IPS-18c (cell line): ENCODE data around the gene MB21D2.

Experiments used
- H3K4me3 ChIP-seq: 2 replicates; pipeline ENCODE4 v1.7.0; 2013; ENCODE audit warnings: low read depth, mild to moderate bottlenecking, low read length, moderate library complexity; ENCODE audit not compliant: insufficient read depth
- H3K9me3 ChIP-seq: one replicate; pipeline ENCODE4 v1.6.1; 2013; ENCODE audit warnings: mild to moderate bottlenecking, low read length, moderate library complexity; ENCODE audit not compliant: control insufficient read depth, insufficient read depth

Gene MB21D2

GRCh38 chr3:192747145-192747544 lies 170.5 kb downstream of the MB21D2 start:
- H3K9me3 ChIP-seq: no peaks in the 10 kb centered on the region
- H3K4me3 ChIP-seq: no peak overlapping the region
